NT2/D1 (cell line): Measurements from ENCODE around the gene RPLP1.

Experiments used
- SUZ12 ChIP-seq: IDR thresholded peaks from 2 replicates; pipeline ENCODE4 v1.6.1; 2011; ENCODE audit not compliant: insufficient read length, insufficient read depth; ENCODE audit errors: extremely low read depth
- YY1 ChIP-seq: IDR thresholded peaks from 2 replicates; pipeline ENCODE4 v1.6.1; 2011; ENCODE audit not compliant: insufficient read length, insufficient read depth

DNA sequence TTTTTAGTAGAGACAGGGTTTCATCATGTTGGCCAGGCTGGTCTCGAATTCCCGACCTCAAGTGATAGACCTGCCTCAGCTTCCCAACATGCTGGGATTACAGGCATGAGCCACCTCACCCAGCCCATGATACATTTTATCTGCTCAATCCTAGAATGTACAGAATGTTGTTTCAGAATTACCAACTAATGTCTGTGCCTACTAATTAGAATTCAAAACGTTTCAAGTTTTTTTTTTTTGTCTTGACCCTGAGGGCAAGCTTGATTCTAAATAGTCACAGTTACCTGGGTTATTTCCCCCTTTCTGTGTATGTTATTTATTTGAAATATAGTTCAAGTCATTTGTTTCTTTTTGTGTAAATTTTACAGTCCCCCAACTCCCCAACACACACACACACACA lies 43.8 kb upstream of the RPLP1 start:
- TF ChIP-seq SUZ12 (no peak), YY1 (no peak)
